Measurements from ENCODE around the gene RND1.

The RND1 gene

GRCh38 chr12:48869191-48869590 lies 3.5 kb upstream of the RND1 start:
- no peaks in the 10 kb centered on the region for H3K9me3 ChIP-seq (ENCODE audit: severe bottlenecking)
- peaks cover 9% of the 10 kb centered on the region for H3K4me1 ChIP-seq (ENCODE audit: insufficient read depth, poor library complexity, severe bottlenecking)
- no peak for ATAC-seq (ENCODE audit: low read depth)
- no peaks in the 10 kb centered on the region for H3K27me3 ChIP-seq (ENCODE audit: insufficient read depth, poor library complexity, severe bottlenecking)
- no peak overlapping the region for H3K4me3 ChIP-seq (ENCODE audit: severe bottlenecking)
- no peak for TF ChIP-seq CTCF (IDR thresholded peaks at IDR 0.05; ENCODE audit: poor library complexity, severe bottlenecking)
- no peaks in the 10 kb centered on the region for H3K36me3 ChIP-seq (ENCODE audit: low read depth)
- H3K27ac ChIP-seq (ENCODE audit: poor library complexity, severe bottlenecking): no peak overlapping the region
- DNase-seq (ENCODE audit: low spot score): no peak

GRCh38 chr12:48868451-48868850 lies 2.8 kb upstream of the RND1 start:
- peaks cover 9% of the 10 kb centered on the region for H3K4me1 ChIP-seq (ENCODE audit: insufficient read depth, poor library complexity, severe bottlenecking)
- H3K27me3 ChIP-seq (ENCODE audit: insufficient read depth, poor library complexity, severe bottlenecking): no peaks in the 10 kb centered on the region
- ATAC-seq (ENCODE audit: low read depth) (no peak), DNase-seq (ENCODE audit: low spot score) (no peak)
- no peaks in the 10 kb centered on the region for H3K36me3 ChIP-seq (ENCODE audit: low read depth)
- no peaks in the 10 kb centered on the region for H3K9me3 ChIP-seq (ENCODE audit: severe bottlenecking)
- TF ChIP-seq CTCF (IDR thresholded peaks at IDR 0.05; ENCODE audit: poor library complexity, severe bottlenecking): no peak
- no peak overlapping the region for H3K4me3 ChIP-seq (ENCODE audit: severe bottlenecking)
- H3K27ac ChIP-seq (ENCODE audit: poor library complexity, severe bottlenecking): no peak overlapping the region

GRCh38 chr12:48866052-48866711 lies 512 bp upstream of the RND1 start:
- no peak for TF ChIP-seq CTCF (IDR thresholded peaks at IDR 0.05; ENCODE audit: poor library complexity, severe bottlenecking)
- H3K9me3 ChIP-seq (ENCODE audit: severe bottlenecking): no peaks in the 10 kb centered on the region
- ATAC-seq (ENCODE audit: low read depth): no peak
- no peak for DNase-seq (ENCODE audit: low spot score)
- H3K4me3 ChIP-seq (ENCODE audit: severe bottlenecking): peak overlapping the region; percentile 38
- peaks cover 9% of the 10 kb centered on the region for H3K4me1 ChIP-seq (ENCODE audit: insufficient read depth, poor library complexity, severe bottlenecking)
- H3K27ac ChIP-seq (ENCODE audit: poor library complexity, severe bottlenecking): no peak overlapping the region
- no peaks in the 10 kb centered on the region for H3K27me3 ChIP-seq (ENCODE audit: insufficient read depth, poor library complexity, severe bottlenecking)
- no peaks in the 10 kb centered on the region for H3K36me3 ChIP-seq (ENCODE audit: low read depth)

- no peak for TF ChIP-seq CTCF (IDR thresholded peaks at IDR 0.05; ENCODE audit: poor library complexity, severe bottlenecking)
- no peaks in the 10 kb centered on the region for H3K27me3 ChIP-seq (ENCODE audit: insufficient read depth, poor library complexity, severe bottlenecking)
- H3K4me3 ChIP-seq (ENCODE audit: severe bottlenecking): no peak overlapping the region
- DNase-seq (ENCODE audit: low spot score) (no peak), ATAC-seq (ENCODE audit: low read depth) (no peak)
- H3K4me1 ChIP-seq (ENCODE audit: insufficient read depth, poor library complexity, severe bottlenecking): peaks cover 9% of the 10 kb centered on the region
- H3K9me3 ChIP-seq (ENCODE audit: severe bottlenecking): no peaks in the 10 kb centered on the region
- no peaks in the 10 kb centered on the region for H3K36me3 ChIP-seq (ENCODE audit: low read depth)
- H3K27ac ChIP-seq (ENCODE audit: poor library complexity, severe bottlenecking): no peak overlapping the region
Measured at GRCh38 chr12:48863291-48863690, 2.4 kb downstream of the RND1 start.

GRCh38 chr12:48862760-48863159 lies 2.9 kb downstream of the RND1 start:
- DNase-seq (ENCODE audit: low spot score) (no peak), ATAC-seq (ENCODE audit: low read depth) (no peak)
- no peak overlapping the region for H3K4me3 ChIP-seq (ENCODE audit: severe bottlenecking)
- H3K4me1 ChIP-seq (ENCODE audit: insufficient read depth, poor library complexity, severe bottlenecking): peaks cover 9% of the 10 kb centered on the region
- H3K9me3 ChIP-seq (ENCODE audit: severe bottlenecking): no peaks in the 10 kb centered on the region
- H3K36me3 ChIP-seq (ENCODE audit: low read depth): no peaks in the 10 kb centered on the region
- H3K27ac ChIP-seq (ENCODE audit: poor library complexity, severe bottlenecking): no peak overlapping the region
- no peak for TF ChIP-seq CTCF (IDR thresholded peaks at IDR 0.05; ENCODE audit: poor library complexity, severe bottlenecking)
- H3K27me3 ChIP-seq (ENCODE audit: insufficient read depth, poor library complexity, severe bottlenecking): no peaks in the 10 kb centered on the region

All from RWPE2 (cell line).